ENCODE data around the gene SLC9B2. TPM values are rescaled to one million over a fixed set of nuclear protein-coding genes. Genes with fewer than 3 reads are reported as not detected.

SLC9B2 gene
- total and polyA plus RNA-seq, 10 of the 15 experiments (the other 5 are each of a cell fraction or from before 2014, with no cell fraction given), result 8.9 to 32.5 (median 25.3) TPM

DNA sequence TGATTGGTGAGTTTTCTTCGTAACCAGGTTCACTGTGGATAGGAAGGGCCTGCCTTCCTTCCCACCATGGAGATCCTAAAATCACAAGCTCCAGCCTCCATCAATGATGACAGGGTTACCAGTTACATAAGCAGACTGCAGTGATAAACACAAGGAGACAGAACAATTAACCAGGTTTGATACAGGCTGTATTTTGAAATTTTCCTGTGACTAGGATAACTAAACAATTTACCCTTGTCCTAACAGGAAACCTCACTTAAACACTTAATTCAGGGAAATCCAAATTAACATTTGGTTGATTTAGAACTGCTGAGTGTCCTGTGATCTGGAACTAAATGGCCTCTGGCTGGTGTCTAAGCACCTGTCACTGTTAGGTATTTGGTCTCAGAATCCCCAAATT is 3.1 kb upstream of the SLC9B2 start:
- H3K4me2 ChIP-seq (ENCODE audit: control insufficient read depth, insufficient read depth), result no peak overlapping the region

More for the DNA sequence above, 3.1 kb upstream of the SLC9B2 start:
- TF ChIP-seq PML (IDR thresholded peaks at IDR 0.05; ENCODE audit: low read length) (no peak), SIX5 (IDR thresholded peaks at IDR 0.05; ENCODE audit: low read depth, low read length, severe bottlenecking) (no peak), BRCA1 (IDR thresholded peaks at IDR 0.05; ENCODE audit: low read depth, low read length) (no peak)
- TF ChIP-seq, protein P1, sequence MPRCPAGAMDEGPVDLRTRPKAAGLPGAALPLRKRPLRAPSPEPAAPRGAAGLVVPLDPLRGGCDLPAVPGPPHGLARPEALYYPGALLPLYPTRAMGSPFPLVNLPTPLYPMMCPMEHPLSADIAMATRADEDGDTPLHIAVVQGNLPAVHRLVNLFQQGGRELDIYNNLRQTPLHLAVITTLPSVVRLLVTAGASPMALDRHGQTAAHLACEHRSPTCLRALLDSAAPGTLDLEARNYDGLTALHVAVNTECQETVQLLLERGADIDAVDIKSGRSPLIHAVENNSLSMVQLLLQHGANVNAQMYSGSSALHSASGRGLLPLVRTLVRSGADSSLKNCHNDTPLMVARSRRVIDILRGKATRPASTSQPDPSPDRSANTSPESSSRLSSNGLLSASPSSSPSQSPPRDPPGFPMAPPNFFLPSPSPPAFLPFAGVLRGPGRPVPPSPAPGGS (IDR thresholded peaks at IDR 0.05; ENCODE audit: borderline replicate concordance, insufficient read depth, low read depth, low read length, poor library complexity, severe bottlenecking), result no peak
- CTCF ChIA-PET, result interaction anchor here (0.8 to 6.0 kb wide), 8 partner anchors 10 to 649 kb away, joined by 3 to 66 read pairs (median 4); partner anchors contain the start of gene BDH2
- Histone ChIP-seq H3K9ac (ENCODE audit: control insufficient read depth, insufficient read depth, low read length) (no peak overlapping the region), H3K4me1 (ENCODE audit: control insufficient read depth, insufficient read depth, low read length) (peaks cover 3% of the 10 kb centered on the region; the same call in 1 of the 2 replicates), H3K36me3 (ENCODE audit: control insufficient read depth in 2 of 2, insufficient read depth in 2 of 2, low read length in 1 of 2) (no peaks in the 10 kb centered on the region; a peak in 1 of 4 replicates), H3K27ac (ENCODE audit: control insufficient read depth, insufficient read depth) (no peak overlapping the region), H3K4me3 (no peak overlapping the region), H3K27me3 (replicated peaks in 1 of 2; ENCODE audit: control insufficient read depth in 2 of 2, insufficient read depth in 2 of 2, low read length in 1 of 2) (no peaks in the 10 kb centered on the region), H3K79me2 (ENCODE audit: control insufficient read depth, insufficient read depth, low read length) (peaks cover 24% of the 10 kb centered on the region), H3K9me3 (replicated peaks; ENCODE audit: control insufficient read depth, insufficient read depth, low read length) (no peaks in the 10 kb centered on the region), H2AFZ (ENCODE audit: control insufficient read depth, low read depth, low read length) (no peak overlapping the region), H4K20me1 (ENCODE audit: control insufficient read depth, insufficient read depth) (no peaks in the 10 kb centered on the region)
- in situ Hi-C loops (cut with MboI), result no loop called here
- ATAC-seq (no peak), DNase-seq (ENCODE audit: low read depth, low spot score) (no peak), FAIRE-seq (no peak)
- RAD21 ChIA-PET (ENCODE audit: unreplicated experiment), result interaction anchor here (1.0 to 7.8 kb wide), 4 partner anchors 10 to 449 kb away, joined by 3 to 69 read pairs (median 4); partner anchors contain the start of gene BDH2
- WGBS (ENCODE audit: insufficient coverage, insufficient replicate concordance, low lambda C conversion rate, missing lambda C conversion rate), result 100% methylated on average over 1 of the region's 1 CpG
- intact Hi-C loops (cut with micrococcal nuclease; ENCODE audit: unreplicated experiment), result no loop called here
- POLR2A ChIA-PET, result interaction anchor here (2.2 kb wide), 1 partner anchor 10 kb away, joined by 6 read pairs; no protein-coding TSS in a partner anchor
- no TSS peak for BruUV-seq (replicated peaks)
- SMC1A ChIA-PET (ENCODE audit: uncharacterized antibody, unreplicated experiment), result interaction anchor here (1.0 to 2.3 kb wide), 9 partner anchors 10 to 639 kb away, joined by 3 to 20 read pairs (median 6); partner anchors contain the start of gene BDH2
